ENCODE results near the gene OTOGL.
"Not testable (repeated sequence)": the region's sequence is repeated elsewhere in the genome, so short reads cannot be mapped to it uniquely, and the experiment has no call there.

Gene OTOGL

GRCh38 chr12:80101126-80101525, 1.8 kb downstream of the OTOGL start:
- Mint-ChIP-seq H3K4me3 (no peak overlapping the region), H3K9me3 (no peaks in the 10 kb centered on the region), H3K27ac (no peak overlapping the region), H3K27me3 (no peaks in the 10 kb centered on the region), H3K4me1 (ENCODE audit: low read depth) (no peaks in the 10 kb centered on the region), H3K36me3 (ENCODE audit: low read depth) (no peaks in the 10 kb centered on the region)
- DNase-seq, result no peak

GRCh38 chr12:80107221-80107620, 7.9 kb downstream of the OTOGL start:
- no peak for DNase-seq
- H3K4me3 Mint-ChIP-seq, result no peak overlapping the region
- H3K36me3 Mint-ChIP-seq (ENCODE audit: low read depth), result no peaks in the 10 kb centered on the region
- H3K9me3 Mint-ChIP-seq, result no peaks in the 10 kb centered on the region
- no peak overlapping the region for H3K27ac Mint-ChIP-seq
- H3K27me3 Mint-ChIP-seq, result no peaks in the 10 kb centered on the region
- no peaks in the 10 kb centered on the region for H3K4me1 Mint-ChIP-seq (ENCODE audit: low read depth)

- no peak for DNase-seq
- Mint-ChIP-seq H3K9me3 (peaks cover 19% of the 10 kb centered on the region), H3K4me3 (no peak overlapping the region), H3K27me3 (peaks cover 5% of the 10 kb centered on the region), H3K27ac (no peak overlapping the region), H3K36me3 (ENCODE audit: low read depth) (no peaks in the 10 kb centered on the region), H3K4me1 (ENCODE audit: low read depth) (no peaks in the 10 kb centered on the region)
These were observed 17.4 kb downstream of the OTOGL start for GRCh38 chr12:80116735-80117134.

- no peaks in the 10 kb centered on the region for H3K36me3 Mint-ChIP-seq (ENCODE audit: low read depth)
- no peak overlapping the region for H3K27ac Mint-ChIP-seq
- no peak overlapping the region for H3K4me3 Mint-ChIP-seq
These were observed 19.4 kb downstream of the OTOGL start for GRCh38 chr12:80118565-80119324.

GRCh38 chr12:80120994-80121393, 21.7 kb downstream of the OTOGL start:
- Mint-ChIP-seq H3K4me3 (no peak overlapping the region), H3K36me3 (ENCODE audit: low read depth) (no peaks in the 10 kb centered on the region), H3K27ac (no peak overlapping the region), H3K9me3 (no peaks in the 10 kb centered on the region), H3K27me3 (peaks cover 2% of the 10 kb centered on the region), H3K4me1 (ENCODE audit: low read depth) (no peaks in the 10 kb centered on the region)
- no peak for DNase-seq

More at GRCh38 chr12:80118565-80119324, 19.4 kb downstream of the OTOGL start:
- H3K27me3 Mint-ChIP-seq, result peaks cover 5% of the 10 kb centered on the region
- no peaks in the 10 kb centered on the region for H3K4me1 Mint-ChIP-seq (ENCODE audit: low read depth)
- peaks cover 10% of the 10 kb centered on the region for H3K9me3 Mint-ChIP-seq
- DNase-seq, result no peak

- Mint-ChIP-seq H3K9me3 (no peaks in the 10 kb centered on the region), H3K36me3 (ENCODE audit: low read depth) (no peaks in the 10 kb centered on the region), H3K4me3 (no peak overlapping the region), H3K4me1 (ENCODE audit: low read depth) (no peaks in the 10 kb centered on the region), H3K27me3 (no peaks in the 10 kb centered on the region), H3K27ac (no peak overlapping the region)
- no peak for DNase-seq
These were observed 22.3 kb downstream of the OTOGL start for GRCh38 chr12:80121661-80122060.

GRCh38 chr12:80129895-80130530, 30.7 kb downstream of the OTOGL start:
- no peak overlapping the region for H3K4me3 Mint-ChIP-seq
- H3K4me1 Mint-ChIP-seq (ENCODE audit: low read depth), result no peaks in the 10 kb centered on the region
- DNase-seq, result no peak
- H3K27me3 Mint-ChIP-seq, result no peaks in the 10 kb centered on the region
- no peak overlapping the region for H3K27ac Mint-ChIP-seq
- H3K9me3 Mint-ChIP-seq, result peaks cover 4% of the 10 kb centered on the region
- no peaks in the 10 kb centered on the region for H3K36me3 Mint-ChIP-seq (ENCODE audit: low read depth)

- no peaks in the 10 kb centered on the region for H3K27me3 Mint-ChIP-seq
- H3K36me3 Mint-ChIP-seq (ENCODE audit: low read depth), result no peaks in the 10 kb centered on the region
These were observed 36.3 kb downstream of the OTOGL start for GRCh38 chr12:80135624-80136023.

GRCh38 chr12:80140005-80140404, 40.7 kb downstream of the OTOGL start:
- Mint-ChIP-seq H3K4me3 (no peak overlapping the region), H3K4me1 (ENCODE audit: low read depth) (peaks cover 2% of the 10 kb centered on the region), H3K27me3 (no peaks in the 10 kb centered on the region), H3K36me3 (ENCODE audit: low read depth) (no peaks in the 10 kb centered on the region), H3K27ac (no peak overlapping the region), H3K9me3 (no peaks in the 10 kb centered on the region)
- DNase-seq, result no peak

More at GRCh38 chr12:80135624-80136023, 36.3 kb downstream of the OTOGL start:
- no peak for DNase-seq
- H3K27ac Mint-ChIP-seq, result no peak overlapping the region
- no peaks in the 10 kb centered on the region for H3K4me1 Mint-ChIP-seq (ENCODE audit: low read depth)
- no peak overlapping the region for H3K4me3 Mint-ChIP-seq
- H3K9me3 Mint-ChIP-seq, result no peaks in the 10 kb centered on the region

GRCh38 chr12:80142640-80143039, 43.3 kb downstream of the OTOGL start:
- Mint-ChIP-seq H3K27ac (no peak overlapping the region), H3K9me3 (no peaks in the 10 kb centered on the region), H3K4me3 (no peak overlapping the region), H3K27me3 (no peaks in the 10 kb centered on the region), H3K4me1 (ENCODE audit: low read depth) (peaks cover 2% of the 10 kb centered on the region), H3K36me3 (ENCODE audit: low read depth) (no peaks in the 10 kb centered on the region)
- DNase-seq, result no peak

GRCh38 chr12:80143537-80143936, 44.2 kb downstream of the OTOGL start:
- H3K4me3 Mint-ChIP-seq, result no peak overlapping the region
- H3K4me1 Mint-ChIP-seq (ENCODE audit: low read depth), result peaks cover 2% of the 10 kb centered on the region
- no peaks in the 10 kb centered on the region for H3K9me3 Mint-ChIP-seq
- no peak overlapping the region for H3K27ac Mint-ChIP-seq
- DNase-seq, result no peak
- H3K36me3 Mint-ChIP-seq (ENCODE audit: low read depth), result no peaks in the 10 kb centered on the region
- no peaks in the 10 kb centered on the region for H3K27me3 Mint-ChIP-seq

- H3K4me3 Mint-ChIP-seq; H3K27me3 Mint-ChIP-seq; H3K36me3 Mint-ChIP-seq (ENCODE audit: low read depth); H3K4me1 Mint-ChIP-seq (ENCODE audit: low read depth); DNase-seq; H3K27ac Mint-ChIP-seq; H3K9me3 Mint-ChIP-seq: not testable (repeated sequence)
These were observed 50.4 kb downstream of the OTOGL start for GRCh38 chr12:80149547-80150313.

- no peak overlapping the region for H3K27ac Mint-ChIP-seq
- H3K27me3 Mint-ChIP-seq, result no peaks in the 10 kb centered on the region
- H3K36me3 Mint-ChIP-seq (ENCODE audit: low read depth), result no peaks in the 10 kb centered on the region
- no peak overlapping the region for H3K4me3 Mint-ChIP-seq
- H3K9me3 Mint-ChIP-seq, result no peaks in the 10 kb centered on the region
- no peak for DNase-seq
- H3K4me1 Mint-ChIP-seq (ENCODE audit: low read depth), result no peaks in the 10 kb centered on the region
These were observed 51.8 kb downstream of the OTOGL start for GRCh38 chr12:80151131-80151530.

- no peak for DNase-seq
- Mint-ChIP-seq H3K27ac (no peak overlapping the region), H3K9me3 (no peaks in the 10 kb centered on the region), H3K27me3 (peaks cover 13% of the 10 kb centered on the region), H3K4me1 (ENCODE audit: low read depth) (no peaks in the 10 kb centered on the region), H3K4me3 (no peak overlapping the region), H3K36me3 (ENCODE audit: low read depth) (no peaks in the 10 kb centered on the region)
These were observed 54.9 kb downstream of the OTOGL start for GRCh38 chr12:80154261-80154660.

- Mint-ChIP-seq H3K27ac (no peak overlapping the region), H3K4me1 (ENCODE audit: low read depth) (no peaks in the 10 kb centered on the region), H3K9me3 (no peaks in the 10 kb centered on the region), H3K27me3 (peaks cover 19% of the 10 kb centered on the region), H3K36me3 (ENCODE audit: low read depth) (no peaks in the 10 kb centered on the region), H3K4me3 (no peak overlapping the region)
- no peak for DNase-seq
These were observed 57.0 kb downstream of the OTOGL start for GRCh38 chr12:80156306-80156705.

Data from activated T-cell treated with anti-CD3 and anti-CD28 coated beads, Interleukin-2, amount 50 U/mL, for 24 hours (primary cell).